Ectodermal cell (in vitro differentiated cells): ENCODE results near the gene KIF5B.
"Not testable (repeated sequence)": the region's sequence is repeated elsewhere in the genome, so short reads cannot be mapped to it uniquely, and the experiment has no call there.

Source experiments
- H3K27ac ChIP-seq: 2 replicates; pipeline ENCODE4 v1.7.0; 2013; ENCODE audit warnings: mild to moderate bottlenecking, low read depth, low read length; ENCODE audit not compliant: insufficient read depth, poor library complexity, severe bottlenecking
- H3K27me3 ChIP-seq: 2 replicates; pipeline ENCODE4 v1.7.0; 2013; ENCODE audit warnings: mild to moderate bottlenecking, low read length; ENCODE audit not compliant: insufficient read depth, control insufficient read depth, poor library complexity, severe bottlenecking
- H3K36me3 ChIP-seq: one replicate; pipeline ENCODE4 v1.7.0; 2013; ENCODE audit warnings: low read length; ENCODE audit not compliant: control insufficient read depth, insufficient read depth
- H3K4me1 ChIP-seq: one replicate; pipeline ENCODE4 v1.7.0; 2013; ENCODE audit warnings: low read length; ENCODE audit not compliant: control insufficient read depth, insufficient read depth
- H3K4me3 ChIP-seq: 2 replicates; pipeline ENCODE4 v1.7.0; 2013; ENCODE audit warnings: low read depth, low read length, control low read depth; ENCODE audit not compliant: insufficient read depth
- H3K9me3 ChIP-seq: 2 replicates; pipeline ENCODE4 v1.7.0; 2013; ENCODE audit warnings: mild to moderate bottlenecking, low read length, moderate library complexity; ENCODE audit not compliant: control insufficient read depth
- WGBS, 2 experiments: methylation state at CpG; one replicate each; pipeline ENCODE4 v1.1.7; 2013; ENCODE audit warnings: missing lambda C conversion rate in 2 of 2; 5-methylcytosine and 5-hydroxymethylcytosine counted together

Gene KIF5B

GRCh38 chr10:32046151-32046550 is 10.1 kb downstream of the KIF5B start:
- Histone ChIP-seq H3K9me3 (no peaks in the 10 kb centered on the region), H3K4me1 (no peaks in the 10 kb centered on the region), H3K36me3 (peaks cover 47% of the 10 kb centered on the region), H3K4me3 (no peak overlapping the region), H3K27ac (no peak overlapping the region), H3K27me3 (no peaks in the 10 kb centered on the region)
- 95 to 97% methylated on average over 3 of the region's 3 CpGs for WGBS, 2 experiments

GRCh38 chr10:32042730-32043129 is 13.5 kb downstream of the KIF5B start:
- not testable (repeated sequence) for H3K4me3 ChIP-seq, H3K27ac ChIP-seq, H3K4me1 ChIP-seq, H3K9me3 ChIP-seq, H3K27me3 ChIP-seq
- peaks cover 44% of the 10 kb centered on the region for H3K36me3 ChIP-seq
- 93 to 96% methylated on average over 7 to 8 of the region's 8 CpGs for WGBS, 2 experiments

GRCh38 chr10:32041290-32042028 is 14.8 kb downstream of the KIF5B start:
- no peak overlapping the region for H3K27ac ChIP-seq
- H3K4me1 ChIP-seq: no peaks in the 10 kb centered on the region
- H3K36me3 ChIP-seq: peaks cover 47% of the 10 kb centered on the region
- no peaks in the 10 kb centered on the region for H3K27me3 ChIP-seq
- 40 to 88% methylated on average over 1 of the region's 1 CpG for WGBS, 2 experiments
- H3K9me3 ChIP-seq: no peaks in the 10 kb centered on the region
- H3K4me3 ChIP-seq: no peak overlapping the region

- Histone ChIP-seq H3K36me3 (peaks cover 45% of the 10 kb centered on the region), H3K27me3 (no peaks in the 10 kb centered on the region), H3K4me1 (no peaks in the 10 kb centered on the region), H3K27ac (no peak overlapping the region), H3K4me3 (no peak overlapping the region), H3K9me3 (no peaks in the 10 kb centered on the region)
- WGBS, 2 experiments: 100% methylated on average over 1 of the region's 1 CpG; no CpG with 5 or more reads in 1 of the 2 experiments
These were observed 16.5 kb downstream of the KIF5B start for GRCh38 chr10:32039734-32040133.

- Histone ChIP-seq H3K36me3 (peaks cover 49% of the 10 kb centered on the region), H3K4me3 (no peak overlapping the region), H3K4me1 (no peaks in the 10 kb centered on the region), H3K27me3 (no peaks in the 10 kb centered on the region), H3K9me3 (no peaks in the 10 kb centered on the region), H3K27ac (no peak overlapping the region)
- 98 to 100% methylated on average over 1 to 3 of the region's 3 CpGs for WGBS, 2 experiments
These were observed 17.4 kb downstream of the KIF5B start for GRCh38 chr10:32038777-32039176.

- H3K4me1 ChIP-seq: no peaks in the 10 kb centered on the region
- peaks cover 56% of the 10 kb centered on the region for H3K36me3 ChIP-seq
- 96 to 100% methylated on average over 2 to 3 of the region's 4 CpGs for WGBS, 2 experiments
- H3K4me3 ChIP-seq: no peak overlapping the region
- no peaks in the 10 kb centered on the region for H3K9me3 ChIP-seq
- H3K27me3 ChIP-seq: no peaks in the 10 kb centered on the region
- H3K27ac ChIP-seq: no peak overlapping the region
These were observed 19.3 kb downstream of the KIF5B start for GRCh38 chr10:32036922-32037321.

- 80 to 91% methylated on average over 1 of the region's 1 CpG for WGBS, 2 experiments
- no peaks in the 10 kb centered on the region for H3K4me1 ChIP-seq
- no peak overlapping the region for H3K4me3 ChIP-seq
- H3K9me3 ChIP-seq: no peaks in the 10 kb centered on the region
- no peak overlapping the region for H3K27ac ChIP-seq
- H3K36me3 ChIP-seq: peaks cover 65% of the 10 kb centered on the region
- no peaks in the 10 kb centered on the region for H3K27me3 ChIP-seq
These were observed 21.2 kb downstream of the KIF5B start for GRCh38 chr10:32035038-32035437.

GRCh38 chr10:32033171-32033570 is 23.1 kb downstream of the KIF5B start:
- no peak overlapping the region for H3K27ac ChIP-seq

GRCh38 chr10:32031920-32032319 is 24.3 kb downstream of the KIF5B start:
- H3K4me3 ChIP-seq: no peak overlapping the region
- H3K9me3 ChIP-seq: no peaks in the 10 kb centered on the region
- 95 to 96% methylated on average over 4 of the region's 4 CpGs for WGBS, 2 experiments
- no peak overlapping the region for H3K27ac ChIP-seq
- H3K4me1 ChIP-seq: no peaks in the 10 kb centered on the region
- H3K27me3 ChIP-seq: no peaks in the 10 kb centered on the region
- peaks cover 72% of the 10 kb centered on the region for H3K36me3 ChIP-seq

More at GRCh38 chr10:32033171-32033570, 23.1 kb downstream of the KIF5B start:
- no peaks in the 10 kb centered on the region for H3K27me3 ChIP-seq
- H3K4me1 ChIP-seq: no peaks in the 10 kb centered on the region
- WGBS, 2 experiments: 82 to 85% methylated on average over 5 of the region's 5 CpGs
- no peak overlapping the region for H3K4me3 ChIP-seq
- H3K36me3 ChIP-seq: peaks cover 71% of the 10 kb centered on the region
- H3K9me3 ChIP-seq: no peaks in the 10 kb centered on the region

- Histone ChIP-seq H3K9me3 (no peaks in the 10 kb centered on the region), H3K4me3 (no peak overlapping the region), H3K36me3 (peaks cover 68% of the 10 kb centered on the region), H3K4me1 (no peaks in the 10 kb centered on the region), H3K27me3 (no peaks in the 10 kb centered on the region), H3K27ac (no peak overlapping the region)
- WGBS, 2 experiments: 95 to 96% methylated on average over 6 of the region's 6 CpGs
These were observed 24.8 kb downstream of the KIF5B start for GRCh38 chr10:32031424-32031823.
